ENCODE measurements around the gene SEMA5B.

- TF ChIP-seq POLR2AphosphoS5 (IDR thresholded peaks at IDR 0.05; ENCODE audit: borderline replicate concordance, low read depth, low read length) (no peak), EZH2 (IDR thresholded peaks at IDR 0.05) (no peak)
Measured at GRCh38 chr3:122992676-122993075, 34.9 kb downstream of the SEMA5B start.

Data from SK-N-MC (cell line).